ENCODE results near the gene RALGAPA2. TPM values are rescaled to one million over a fixed set of nuclear protein-coding genes. Genes with fewer than 3 reads are reported as not detected.
"Not testable (repeated sequence)": the region's sequence is repeated elsewhere in the genome, so short reads cannot be mapped to it uniquely, and the experiment has no call there.

RALGAPA2 gene
- total and polyA plus RNA-seq, 8 donors = 9.6 to 41.7 (median 24.5) TPM

DNA sequence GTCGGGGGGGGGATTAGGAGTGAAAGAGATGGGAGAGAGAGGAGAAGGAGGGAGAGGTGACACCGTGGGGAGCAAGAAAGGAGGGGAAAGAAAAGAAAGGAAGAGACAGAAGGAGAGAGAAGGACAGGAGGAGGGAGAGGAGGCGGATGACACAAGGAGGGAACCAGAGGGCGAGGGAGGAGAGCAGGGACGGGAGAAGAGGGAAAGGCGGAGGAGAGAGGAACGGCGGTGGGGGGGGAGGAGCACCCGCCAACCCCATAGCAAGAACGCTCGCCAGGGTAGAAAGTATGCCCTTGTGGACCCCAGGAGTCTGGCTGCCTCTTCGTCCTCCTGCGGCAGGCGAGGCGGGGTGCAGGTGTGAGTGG, 349.0 kb downstream of the RALGAPA2 start:
- no peaks in the 10 kb centered on the region for H3K9me3 ChIP-seq
- H3K36me3 ChIP-seq = no peaks in the 10 kb centered on the region
- peaks cover 0 to 13% (median 0%) of the 10 kb centered on the region in 3 donors for H3K4me1 ChIP-seq
- peaks cover 0 to 34% (median 7%) of the 10 kb centered on the region in 4 donors for H3K27me3 ChIP-seq
- no peak overlapping the region for H3K4me3 ChIP-seq
- DNase-seq (no peak), FAIRE-seq (no peak), ATAC-seq (peak in 1 of 4 donors; percentile 17)
- TF ChIP-seq, protein P1, sequence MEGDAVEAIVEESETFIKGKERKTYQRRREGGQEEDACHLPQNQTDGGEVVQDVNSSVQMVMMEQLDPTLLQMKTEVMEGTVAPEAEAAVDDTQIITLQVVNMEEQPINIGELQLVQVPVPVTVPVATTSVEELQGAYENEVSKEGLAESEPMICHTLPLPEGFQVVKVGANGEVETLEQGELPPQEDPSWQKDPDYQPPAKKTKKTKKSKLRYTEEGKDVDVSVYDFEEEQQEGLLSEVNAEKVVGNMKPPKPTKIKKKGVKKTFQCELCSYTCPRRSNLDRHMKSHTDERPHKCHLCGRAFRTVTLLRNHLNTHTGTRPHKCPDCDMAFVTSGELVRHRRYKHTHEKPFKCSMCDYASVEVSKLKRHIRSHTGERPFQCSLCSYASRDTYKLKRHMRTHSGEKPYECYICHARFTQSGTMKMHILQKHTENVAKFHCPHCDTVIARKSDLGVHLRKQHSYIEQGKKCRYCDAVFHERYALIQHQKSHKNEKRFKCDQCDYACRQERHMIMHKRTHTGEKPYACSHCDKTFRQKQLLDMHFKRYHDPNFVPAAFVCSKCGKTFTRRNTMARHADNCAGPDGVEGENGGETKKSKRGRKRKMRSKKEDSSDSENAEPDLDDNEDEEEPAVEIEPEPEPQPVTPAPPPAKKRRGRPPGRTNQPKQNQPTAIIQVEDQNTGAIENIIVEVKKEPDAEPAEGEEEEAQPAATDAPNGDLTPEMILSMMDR (IDR thresholded peaks at IDR 0.05) = no peak
- 3 to 7% methylated on average over 15 of the region's 15 CpGs for WGBS, 2 donors
- H3K27ac ChIP-seq = no peak overlapping the region
- intact Hi-C loops (cut with DNase I) = loop anchor here in 1 of 3 donors (10.0 kb wide), 1 partner anchor 201 kb away; no protein-coding TSS in a partner anchor

- no peak for FAIRE-seq
- DNase-seq = no peak
- no peaks in the 10 kb centered on the region for H3K9me3 ChIP-seq
- H3K4me3 ChIP-seq = no peak overlapping the region
- no peaks in the 10 kb centered on the region for H3K36me3 ChIP-seq
- H3K4me1 ChIP-seq = peaks cover 0 to 13% (median 0%) of the 10 kb centered on the region in 3 donors
- peak in 2 of 4 donors; percentile 21 to 22 for ATAC-seq
- WGBS, 2 donors = 5 to 6% methylated on average over 17 of the region's 17 CpGs
- no peak overlapping the region for H3K27ac ChIP-seq
- H3K27me3 ChIP-seq = peaks cover 0 to 34% (median 7%) of the 10 kb centered on the region in 4 donors
- TF ChIP-seq, protein P1 (IDR thresholded peaks at IDR 0.05) = no peak
- intact Hi-C loops (cut with DNase I) = loop anchor here in 1 of 3 donors (10.0 kb wide), 1 partner anchor 202 kb away; no protein-coding TSS in a partner anchor
Measured at GRCh38 chr20:20362774-20363433, 349.5 kb downstream of the RALGAPA2 start.

GRCh38 chr20:20360464-20360863, 352.0 kb downstream of the RALGAPA2 start:
- Histone ChIP-seq H3K36me3 (no peaks in the 10 kb centered on the region), H3K4me1 (peaks cover 0 to 6% (median 0%) of the 10 kb centered on the region in 3 donors), H3K9me3 (no peaks in the 10 kb centered on the region), H3K27me3 (peaks cover 0 to 17% (median 4%) of the 10 kb centered on the region in 4 donors), H3K27ac (no peak overlapping the region), H3K4me3 (no peak overlapping the region)
- ATAC-seq = peak; percentile 83 to 97 (median 90)
- TF ChIP-seq, protein P1 (IDR thresholded peaks at IDR 0.05) = peak; percentile 52 to 69 (median 58)
- intact Hi-C loops (cut with DNase I) = loop anchor here in 1 of 3 donors (10.0 kb wide), 1 partner anchor 204 kb away; no protein-coding TSS in a partner anchor
- peak in 5 of 6 donors; percentile 24 to 59 (median 43) for DNase-seq
- WGBS, 2 donors = 1 to 4% methylated on average over 6 of the region's 6 CpGs
- peak; percentile 91 for FAIRE-seq

GRCh38 chr20:20359628-20360027, 352.8 kb downstream of the RALGAPA2 start:
- Histone ChIP-seq H3K9me3 (no peaks in the 10 kb centered on the region), H3K27ac (no peak overlapping the region), H3K36me3 (no peaks in the 10 kb centered on the region), H3K4me1 (peaks cover 0 to 6% (median 0%) of the 10 kb centered on the region in 3 donors), H3K27me3 (peaks cover 0 to 8% (median 2%) of the 10 kb centered on the region in 4 donors), H3K4me3 (no peak overlapping the region)
- FAIRE-seq (no peak), ATAC-seq (no peak), DNase-seq (no peak)
- WGBS, 2 donors = 69 to 78% methylated on average over 6 of the region's 6 CpGs
- intact Hi-C loops (cut with DNase I) = loop anchor here in 1 of 3 donors (10.0 kb wide), 1 partner anchor 205 kb away; no protein-coding TSS in a partner anchor
- TF ChIP-seq, protein P1 (IDR thresholded peaks at IDR 0.05) = no peak

- Histone ChIP-seq H3K27me3 (peaks cover 0 to 1% (median 0%) of the 10 kb centered on the region in 4 donors), H3K36me3 (no peaks in the 10 kb centered on the region), H3K4me3 (no peak overlapping the region), H3K9me3 (no peaks in the 10 kb centered on the region), H3K27ac (no peak overlapping the region), H3K4me1 (peaks cover 0 to 6% (median 0%) of the 10 kb centered on the region in 3 donors)
- ATAC-seq = no peak
- TF ChIP-seq, protein P1 (IDR thresholded peaks at IDR 0.05) = no peak
- intact Hi-C loops (cut with DNase I) = no loop called here
- FAIRE-seq = no peak
- DNase-seq = no peak
Measured at GRCh38 chr20:20358801-20359200, 353.6 kb downstream of the RALGAPA2 start.

DNA sequence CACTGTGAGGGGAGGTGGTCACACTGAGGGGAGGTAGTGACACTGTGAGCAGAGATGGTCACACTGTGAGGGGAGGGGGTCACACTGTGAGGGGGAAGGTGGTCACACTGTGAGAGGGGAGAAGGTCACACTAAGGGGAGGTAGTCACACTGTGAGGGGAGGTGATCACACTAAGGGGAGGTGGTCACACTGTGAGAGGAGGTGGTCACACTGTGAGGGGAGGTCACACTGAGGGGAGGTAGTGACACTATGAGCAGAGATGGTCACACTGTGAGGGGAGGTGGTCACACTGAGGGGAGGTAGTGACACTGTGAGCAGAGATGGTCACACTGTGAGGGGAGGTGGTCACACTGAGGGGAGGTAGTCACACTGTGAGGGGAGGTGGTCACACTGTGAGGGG, 356.9 kb downstream of the RALGAPA2 start:
- DNase-seq; H3K27me3 ChIP-seq; H3K9me3 ChIP-seq; FAIRE-seq; H3K27ac ChIP-seq; H3K36me3 ChIP-seq; ATAC-seq; intact Hi-C loops (cut with DNase I); H3K4me3 ChIP-seq; H3K4me1 ChIP-seq: not testable (repeated sequence)

Measured in pancreas (tissue), 10 donors.